ENCODE results near the gene NSG1. TPM values are rescaled to one million over a fixed set of nuclear protein-coding genes. Genes with fewer than 3 reads are reported as not detected.

The NSG1 gene
- total and polyA plus RNA-seq, 2 of the 8 experiments (the other 6 are each of a cell fraction or from before 2014, with no cell fraction given), result 35.7 to 61.4 TPM

DNA sequence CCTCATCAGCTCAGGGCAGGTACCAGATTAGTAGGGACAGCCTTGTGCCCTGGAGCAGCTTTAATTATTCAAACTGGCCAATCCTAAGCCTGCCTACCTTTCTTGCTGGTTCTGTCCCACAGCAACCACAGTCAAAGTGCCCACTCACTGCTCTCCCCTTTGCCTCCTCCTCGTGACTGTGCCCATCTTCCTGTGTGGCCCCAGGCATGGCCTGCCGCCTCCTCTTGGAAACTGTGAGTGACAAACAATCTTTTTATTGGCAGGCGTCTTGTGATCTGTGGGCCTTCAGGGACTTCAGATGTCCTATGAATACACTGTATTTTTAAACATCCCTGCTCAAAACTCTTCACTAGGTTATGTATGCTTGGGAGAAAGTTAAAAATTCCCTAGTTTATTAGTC lies 22.8 kb upstream of the NSG1 start (continued):
- TF ChIP-seq POU5F1 (IDR thresholded peaks at IDR 0.05; ENCODE audit: low read depth, low read length), result no peak
- TF ChIP-seq, protein P1, sequence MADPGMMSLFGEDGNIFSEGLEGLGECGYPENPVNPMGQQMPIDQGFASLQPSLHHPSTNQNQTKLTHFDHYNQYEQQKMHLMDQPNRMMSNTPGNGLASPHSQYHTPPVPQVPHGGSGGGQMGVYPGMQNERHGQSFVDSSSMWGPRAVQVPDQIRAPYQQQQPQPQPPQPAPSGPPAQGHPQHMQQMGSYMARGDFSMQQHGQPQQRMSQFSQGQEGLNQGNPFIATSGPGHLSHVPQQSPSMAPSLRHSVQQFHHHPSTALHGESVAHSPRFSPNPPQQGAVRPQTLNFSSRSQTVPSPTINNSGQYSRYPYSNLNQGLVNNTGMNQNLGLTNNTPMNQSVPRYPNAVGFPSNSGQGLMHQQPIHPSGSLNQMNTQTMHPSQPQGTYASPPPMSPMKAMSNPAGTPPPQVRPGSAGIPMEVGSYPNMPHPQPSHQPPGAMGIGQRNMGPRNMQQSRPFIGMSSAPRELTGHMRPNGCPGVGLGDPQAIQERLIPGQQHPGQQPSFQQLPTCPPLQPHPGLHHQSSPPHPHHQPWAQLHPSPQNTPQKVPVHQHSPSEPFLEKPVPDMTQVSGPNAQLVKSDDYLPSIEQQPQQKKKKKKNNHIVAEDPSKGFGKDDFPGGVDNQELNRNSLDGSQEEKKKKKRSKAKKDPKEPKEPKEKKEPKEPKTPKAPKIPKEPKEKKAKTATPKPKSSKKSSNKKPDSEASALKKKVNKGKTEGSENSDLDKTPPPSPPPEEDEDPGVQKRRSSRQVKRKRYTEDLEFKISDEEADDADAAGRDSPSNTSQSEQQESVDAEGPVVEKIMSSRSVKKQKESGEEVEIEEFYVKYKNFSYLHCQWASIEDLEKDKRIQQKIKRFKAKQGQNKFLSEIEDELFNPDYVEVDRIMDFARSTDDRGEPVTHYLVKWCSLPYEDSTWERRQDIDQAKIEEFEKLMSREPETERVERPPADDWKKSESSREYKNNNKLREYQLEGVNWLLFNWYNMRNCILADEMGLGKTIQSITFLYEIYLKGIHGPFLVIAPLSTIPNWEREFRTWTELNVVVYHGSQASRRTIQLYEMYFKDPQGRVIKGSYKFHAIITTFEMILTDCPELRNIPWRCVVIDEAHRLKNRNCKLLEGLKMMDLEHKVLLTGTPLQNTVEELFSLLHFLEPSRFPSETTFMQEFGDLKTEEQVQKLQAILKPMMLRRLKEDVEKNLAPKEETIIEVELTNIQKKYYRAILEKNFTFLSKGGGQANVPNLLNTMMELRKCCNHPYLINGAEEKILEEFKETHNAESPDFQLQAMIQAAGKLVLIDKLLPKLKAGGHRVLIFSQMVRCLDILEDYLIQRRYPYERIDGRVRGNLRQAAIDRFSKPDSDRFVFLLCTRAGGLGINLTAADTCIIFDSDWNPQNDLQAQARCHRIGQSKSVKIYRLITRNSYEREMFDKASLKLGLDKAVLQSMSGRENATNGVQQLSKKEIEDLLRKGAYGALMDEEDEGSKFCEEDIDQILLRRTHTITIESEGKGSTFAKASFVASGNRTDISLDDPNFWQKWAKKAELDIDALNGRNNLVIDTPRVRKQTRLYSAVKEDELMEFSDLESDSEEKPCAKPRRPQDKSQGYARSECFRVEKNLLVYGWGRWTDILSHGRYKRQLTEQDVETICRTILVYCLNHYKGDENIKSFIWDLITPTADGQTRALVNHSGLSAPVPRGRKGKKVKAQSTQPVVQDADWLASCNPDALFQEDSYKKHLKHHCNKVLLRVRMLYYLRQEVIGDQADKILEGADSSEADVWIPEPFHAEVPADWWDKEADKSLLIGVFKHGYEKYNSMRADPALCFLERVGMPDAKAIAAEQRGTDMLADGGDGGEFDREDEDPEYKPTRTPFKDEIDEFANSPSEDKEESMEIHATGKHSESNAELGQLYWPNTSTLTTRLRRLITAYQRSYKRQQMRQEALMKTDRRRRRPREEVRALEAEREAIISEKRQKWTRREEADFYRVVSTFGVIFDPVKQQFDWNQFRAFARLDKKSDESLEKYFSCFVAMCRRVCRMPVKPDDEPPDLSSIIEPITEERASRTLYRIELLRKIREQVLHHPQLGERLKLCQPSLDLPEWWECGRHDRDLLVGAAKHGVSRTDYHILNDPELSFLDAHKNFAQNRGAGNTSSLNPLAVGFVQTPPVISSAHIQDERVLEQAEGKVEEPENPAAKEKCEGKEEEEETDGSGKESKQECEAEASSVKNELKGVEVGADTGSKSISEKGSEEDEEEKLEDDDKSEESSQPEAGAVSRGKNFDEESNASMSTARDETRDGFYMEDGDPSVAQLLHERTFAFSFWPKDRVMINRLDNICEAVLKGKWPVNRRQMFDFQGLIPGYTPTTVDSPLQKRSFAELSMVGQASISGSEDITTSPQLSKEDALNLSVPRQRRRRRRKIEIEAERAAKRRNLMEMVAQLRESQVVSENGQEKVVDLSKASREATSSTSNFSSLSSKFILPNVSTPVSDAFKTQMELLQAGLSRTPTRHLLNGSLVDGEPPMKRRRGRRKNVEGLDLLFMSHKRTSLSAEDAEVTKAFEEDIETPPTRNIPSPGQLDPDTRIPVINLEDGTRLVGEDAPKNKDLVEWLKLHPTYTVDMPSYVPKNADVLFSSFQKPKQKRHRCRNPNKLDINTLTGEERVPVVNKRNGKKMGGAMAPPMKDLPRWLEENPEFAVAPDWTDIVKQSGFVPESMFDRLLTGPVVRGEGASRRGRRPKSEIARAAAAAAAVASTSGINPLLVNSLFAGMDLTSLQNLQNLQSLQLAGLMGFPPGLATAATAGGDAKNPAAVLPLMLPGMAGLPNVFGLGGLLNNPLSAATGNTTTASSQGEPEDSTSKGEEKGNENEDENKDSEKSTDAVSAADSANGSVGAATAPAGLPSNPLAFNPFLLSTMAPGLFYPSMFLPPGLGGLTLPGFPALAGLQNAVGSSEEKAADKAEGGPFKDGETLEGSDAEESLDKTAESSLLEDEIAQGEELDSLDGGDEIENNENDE (IDR thresholded peaks at IDR 0.05; ENCODE audit: insufficient replicate concordance, low read length), result no peak

Data from H1 (cell line).